ENCODE results near the gene SLC25A21. TPM values are rescaled to one million over a fixed set of nuclear protein-coding genes. Genes with fewer than 3 reads are reported as not detected.
"Not testable (repeated sequence)": the region's sequence is repeated elsewhere in the genome, so short reads cannot be mapped to it uniquely, and the experiment has no call there.

The SLC25A21 gene
- total RNA-seq, 1 donor from 2014 or later = 0.89 TPM

GRCh38 chr14:36713960-36714703 lies 458.3 kb downstream of the SLC25A21 start:
- no peak for DNase-seq (ENCODE audit: low read depth)

- no peak for DNase-seq (ENCODE audit: low read depth)
Observed at GRCh38 chr14:36707570-36707969, 464.8 kb downstream of the SLC25A21 start.

GRCh38 chr14:36702474-36702873 lies 469.9 kb downstream of the SLC25A21 start:
- no peak for DNase-seq (ENCODE audit: low read depth)

GRCh38 chr14:36701132-36701531 lies 471.3 kb downstream of the SLC25A21 start:
- no peak for DNase-seq (ENCODE audit: low read depth)

- no peak for DNase-seq (ENCODE audit: low read depth)
Observed at GRCh38 chr14:36700651-36701050, 471.8 kb downstream of the SLC25A21 start.

GRCh38 chr14:36699420-36699819 lies 473.0 kb downstream of the SLC25A21 start:
- not testable (repeated sequence) for DNase-seq (ENCODE audit: low read depth)

- DNase-seq (ENCODE audit: low read depth) = peak; percentile 3
Observed at GRCh38 chr14:36690311-36691040, 481.9 kb downstream of the SLC25A21 start.

GRCh38 chr14:36684946-36685345 lies 487.5 kb downstream of the SLC25A21 start:
- no peak for DNase-seq (ENCODE audit: low read depth)

- no peak for DNase-seq (ENCODE audit: low read depth)
Observed at GRCh38 chr14:36683083-36683724, 489.2 kb downstream of the SLC25A21 start.

GRCh38 chr14:36682338-36682737 lies 490.1 kb downstream of the SLC25A21 start:
- DNase-seq (ENCODE audit: low read depth) = no peak

- DNase-seq (ENCODE audit: low read depth) = no peak
Observed at GRCh38 chr14:36676236-36676635, 496.2 kb downstream of the SLC25A21 start.

GRCh38 chr14:36675581-36675980 lies 496.8 kb downstream of the SLC25A21 start:
- DNase-seq (ENCODE audit: low read depth) = no peak

- DNase-seq (ENCODE audit: low read depth) = no peak
Observed at GRCh38 chr14:36674659-36675058, 497.7 kb downstream of the SLC25A21 start.

- DNase-seq (ENCODE audit: low read depth) = no peak
Observed at GRCh38 chr14:36672095-36672494, 500.3 kb downstream of the SLC25A21 start.

GRCh38 chr14:36671149-36671548 lies 501.3 kb downstream of the SLC25A21 start:
- DNase-seq (ENCODE audit: low read depth) = no peak

GRCh38 chr14:36667679-36668078 lies 504.7 kb downstream of the SLC25A21 start:
- DNase-seq (ENCODE audit: low read depth) = no peak

- DNase-seq (ENCODE audit: low read depth) = no peak
Observed at GRCh38 chr14:36666416-36667206, 505.8 kb downstream of the SLC25A21 start.

- no peak for DNase-seq (ENCODE audit: low read depth)
Observed at GRCh38 chr14:36665887-36666415, 506.5 kb downstream of the SLC25A21 start.

- DNase-seq (ENCODE audit: low read depth) = no peak
Observed at GRCh38 chr14:36664322-36665193, 507.8 kb downstream of the SLC25A21 start.
